ENCODE data around the gene PCK2. TPM values are rescaled to one million over a fixed set of nuclear protein-coding genes. Genes with fewer than 3 reads are reported as not detected.

PCK2 gene
- total and polyA plus RNA-seq, 2 of the 8 experiments (the other 6 are each of a cell fraction or from before 2014, with no cell fraction given), result 81.9 to 115 TPM

DNA sequence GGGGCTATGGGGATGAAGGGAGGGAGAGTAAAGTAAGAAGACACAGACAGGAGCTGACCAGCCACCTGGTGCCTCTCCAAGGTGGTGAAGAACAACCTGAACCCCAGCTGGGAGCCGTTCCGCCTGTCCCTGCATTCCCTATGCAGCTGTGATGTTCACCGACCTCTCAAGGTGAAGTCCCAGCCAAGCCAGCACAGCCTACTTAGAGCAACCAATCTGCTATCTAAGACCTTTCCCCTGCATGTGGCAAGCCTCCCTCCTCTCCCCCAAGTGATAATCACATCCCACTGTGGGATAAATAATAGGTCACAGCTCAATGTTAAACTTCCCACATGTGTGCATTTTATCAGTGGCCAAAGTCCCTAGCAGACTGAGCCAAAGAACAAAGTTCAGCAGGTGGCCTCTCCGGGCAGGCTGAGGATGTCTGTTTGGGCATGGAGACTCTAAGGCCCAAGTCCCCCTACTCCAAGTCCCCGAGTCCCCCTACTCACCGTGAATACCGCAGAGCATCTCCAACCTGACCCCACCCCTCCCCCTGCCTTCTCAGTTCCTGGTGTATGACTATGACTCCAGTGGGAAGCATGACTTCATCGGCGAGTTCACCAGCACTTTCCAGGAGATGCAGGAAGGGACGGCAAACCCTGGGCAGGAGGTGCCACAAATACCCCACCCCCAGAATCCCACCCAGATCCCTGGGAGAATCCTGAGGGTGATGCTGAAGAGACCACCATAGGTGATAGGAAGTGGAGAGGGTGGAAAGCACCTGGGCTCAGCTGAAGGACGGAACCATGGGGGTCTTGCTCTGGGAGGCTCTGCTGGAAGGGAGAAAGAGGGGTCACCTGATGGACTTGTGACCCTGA lies 19.3 kb upstream of the PCK2 start:
- no peak overlapping the region for H2BK120ac ChIP-seq (replicated peaks; ENCODE audit: low read depth, low read length)
- H3K79me1 ChIP-seq (ENCODE audit: low read depth, low read length), result no peaks in the 10 kb centered on the region
- H4K5ac ChIP-seq (ENCODE audit: insufficient read length, low read depth, low read length), result no peak overlapping the region
- H3K36me3 ChIP-seq (ENCODE audit: control insufficient read depth in 2 of 4, insufficient read depth in 4 of 4, low read length in 3 of 4), result no peaks in the 10 kb centered on the region
- H2BK15ac ChIP-seq (ENCODE audit: low read length), result no peak overlapping the region
- H4K20me1 ChIP-seq (replicated peaks in 1 of 2; ENCODE audit: control insufficient read depth in 1 of 2, insufficient read depth in 2 of 2, low read length in 2 of 2), result no peaks in the 10 kb centered on the region
- DNase-seq (ENCODE audit: low read depth in 1 of 2, low spot score in 2 of 2) (no peak), FAIRE-seq (no peak)
- no peaks in the 10 kb centered on the region for H3K79me2 ChIP-seq (ENCODE audit: control insufficient read depth in 1 of 2, insufficient read depth in 2 of 2, low read length in 2 of 2)
- H3K23me2 ChIP-seq (ENCODE audit: low read depth, low read length), result no peaks in the 10 kb centered on the region
- no peak overlapping the region for H2BK12ac ChIP-seq (ENCODE audit: low read depth, low read length)
- H3K9me3 ChIP-seq (ENCODE audit: insufficient read depth in 2 of 2, low read depth in 1 of 2, low read length in 1 of 2), result no peaks in the 10 kb centered on the region
- no peak overlapping the region for H3K56ac ChIP-seq (replicated peaks; ENCODE audit: insufficient read length, low read depth, low read length)
- H4K91ac ChIP-seq (replicated peaks; ENCODE audit: insufficient read length, low read length), result no peak overlapping the region
- H3K4me2 ChIP-seq (ENCODE audit: insufficient read depth in 1 of 2, low read depth in 2 of 2, low read length in 2 of 2), result no peak overlapping the region
- peaks cover 0 to 3% (median under 1%) of the 10 kb centered on the region in 4 experiments; a peak in 5 of 7 replicates for H3K4me1 ChIP-seq (replicated peaks in 1 of 4; ENCODE audit: control insufficient read depth in 3 of 4, insufficient read depth in 4 of 4, low read length in 3 of 4)
- WGBS, 2 experiments (ENCODE audit: extremely low coverage in 1 of 2, insufficient coverage in 1 of 2, insufficient read length in 1 of 2, insufficient replicate concordance in 2 of 2, low coverage in 1 of 2, low lambda C conversion rate in 2 of 2, missing lambda C conversion rate in 1 of 2), result 88% methylated on average over 10 of the region's 11 CpGs; no CpG with 5 or more reads in 1 of the 2 experiments
- H3K23ac ChIP-seq (ENCODE audit: insufficient read length), result no peak overlapping the region
- H2AK5ac ChIP-seq (ENCODE audit: low read depth, low read length), result no peak overlapping the region
- no peak overlapping the region for H2BK20ac ChIP-seq (ENCODE audit: low read length)
- no peak overlapping the region for H3K4me3 ChIP-seq (ENCODE audit: extremely low read depth in 1 of 4, insufficient read depth in 2 of 4, low read depth in 3 of 4, low read length in 4 of 4)
- no peak overlapping the region; the same call in 1 of the 2 replicates for H4K8ac ChIP-seq (ENCODE audit: extremely low read depth, insufficient read depth, low read length)
- H3K14ac ChIP-seq (ENCODE audit: insufficient read length), result no peak overlapping the region
- ChIA-PET CTCF (ENCODE audit: partially characterized antibody) (interaction anchor here (1.0 to 23.8 kb wide), 12 partner anchors 8 to 60 kb away, joined by 3 to 316 read pairs (median 5); partner anchors contain the start of gene PCK2), POLR2A (ENCODE audit: partially characterized antibody) (interaction anchor here (0.6 to 27.2 kb wide), 7 partner anchors 10 to 50 kb away, joined by 3 to 626 read pairs (median 3); partner anchors contain the start of genes DCAF11, NRL and PCK2)
- H2BK5ac ChIP-seq (ENCODE audit: low read depth, low read length), result no peak overlapping the region
- no peak overlapping the region for H3K18ac ChIP-seq (ENCODE audit: extremely low read depth, low read length)
- H3K4ac ChIP-seq (replicated peaks; ENCODE audit: insufficient read length, low read depth, low read length), result no peak overlapping the region
- no peak overlapping the region for H2AFZ ChIP-seq (ENCODE audit: low read length)
- H3K27ac ChIP-seq (ENCODE audit: low read depth, low read length), result no peak overlapping the region
- H3K27me3 ChIP-seq (replicated peaks in 1 of 4; ENCODE audit: control insufficient read depth in 3 of 4, extremely low read depth in 1 of 4, insufficient read depth in 3 of 4, low read length in 3 of 4), result no peaks in the 10 kb centered on the region
- no peak overlapping the region for H3K9ac ChIP-seq (replicated peaks in 1 of 4; ENCODE audit: extremely low read depth in 1 of 4, low read depth in 3 of 4, low read length in 3 of 4)
- TF ChIP-seq SRF (IDR thresholded peaks at IDR 0.05; ENCODE audit: low read depth, low read length) (no peak), ASH2L (IDR thresholded peaks at IDR 0.05; ENCODE audit: low read length) (no peak), RXRA (IDR thresholded peaks at IDR 0.05; ENCODE audit: insufficient read depth, low read depth, low read length) (no peak), SUZ12 (IDR thresholded peaks at IDR 0.05; ENCODE audit: low read length) (no peak), GABPA (IDR thresholded peaks at IDR 0.05; ENCODE audit: borderline replicate concordance, insufficient read depth, low read length) (no peak), EP300 (IDR thresholded peaks at IDR 0.05; ENCODE audit: borderline replicate concordance in 1 of 2, low read depth in 2 of 2, low read length in 2 of 2) (no peak), TEAD4 (IDR thresholded peaks at IDR 0.05; ENCODE audit: low read depth, low read length) (no peak)

All from H1 (cell line).